ENCODE data around the gene APH1A.
"Not testable (repeated sequence)": the region's sequence is repeated elsewhere in the genome, so short reads cannot be mapped to it uniquely, and the experiment has no call there.

The APH1A gene

GRCh38 chr1:150233359-150234308 lies 35.2 kb downstream of the APH1A start:
- DNase-seq (ENCODE audit: low read depth) = no peak

GRCh38 chr1:150232921-150233320 lies 35.9 kb downstream of the APH1A start:
- DNase-seq (ENCODE audit: low read depth) = not testable (repeated sequence)

GRCh38 chr1:150228246-150228645 lies 40.6 kb downstream of the APH1A start:
- not testable (repeated sequence) for DNase-seq (ENCODE audit: low read depth)

GRCh38 chr1:150227228-150227627 lies 41.6 kb downstream of the APH1A start:
- DNase-seq (ENCODE audit: low read depth) = no peak

- DNase-seq (ENCODE audit: low read depth) = no peak
Measured at GRCh38 chr1:150226486-150226885, 42.3 kb downstream of the APH1A start.

GRCh38 chr1:150225546-150225945 lies 43.3 kb downstream of the APH1A start:
- DNase-seq (ENCODE audit: low read depth) = no peak

GRCh38 chr1:150224983-150225382 lies 43.8 kb downstream of the APH1A start:
- DNase-seq (ENCODE audit: low read depth) = no peak

- DNase-seq (ENCODE audit: low read depth) = no peak
Measured at GRCh38 chr1:150221552-150221951, 47.3 kb downstream of the APH1A start.

- not testable (repeated sequence) for DNase-seq (ENCODE audit: low read depth)
Measured at GRCh38 chr1:150215855-150216254, 53.0 kb downstream of the APH1A start.

All from GM04504 (cell line).